PFSK-1 (cell line): ENCODE data around the gene PLIN3.

Experiments used
- FOXP2 ChIP-seq: optimal IDR thresholded peaks from 2 replicates; pipeline ENCODE3; 2011; ENCODE audit warnings: borderline replicate concordance, control low read depth, inconsistent platforms; ENCODE audit not compliant: insufficient read depth; ENCODE audit errors: extremely low read length, extremely low read depth
- POLR2AphosphoS5 ChIP-seq: IDR thresholded peaks from 2 replicates; pipeline ENCODE4 v1.6.1; 2012; ENCODE audit warnings: low read depth, mild to moderate bottlenecking, control low read depth, low read length, moderate library complexity
- REST ChIP-seq, 2 experiments: IDR thresholded peaks; 2 replicates each; pipeline versions ENCODE4 v1.6.1 to v1.8.0; 2011 to 2012; ENCODE audit warnings: low read depth in 2 of 2, low read length in 2 of 2, control low read depth in 1 of 2, inconsistent platforms in 1 of 2, mild to moderate bottlenecking in 1 of 2, moderate library complexity in 1 of 2; ENCODE audit not compliant: insufficient read depth in 1 of 2
- SIN3A ChIP-seq: IDR thresholded peaks from 2 replicates; pipeline ENCODE4 v1.6.1; 2012; ENCODE audit warnings: mild to moderate bottlenecking, low read length, moderate library complexity, borderline replicate concordance; ENCODE audit not compliant: insufficient read depth
- TAF1 ChIP-seq: IDR thresholded peaks from 2 replicates; pipeline ENCODE4 v1.6.1; 2012; ENCODE audit warnings: low read length, control low read depth, borderline replicate concordance; ENCODE audit not compliant: insufficient read depth

The PLIN3 gene

GRCh38 chr19:4878491-4878968 lies 11.1 kb upstream of the PLIN3 start:
- TF ChIP-seq REST (IDR thresholded peaks at IDR 0.05; ENCODE audit: insufficient read depth in 1 of 2, low read depth in 2 of 2, low read length in 2 of 2) (no peak), SIN3A (no peak), FOXP2 (no peak), TAF1 (no peak), POLR2AphosphoS5 (no peak)

- TF ChIP-seq POLR2AphosphoS5 (no peak), REST (IDR thresholded peaks at IDR 0.05; ENCODE audit: insufficient read depth in 1 of 2, low read depth in 2 of 2, low read length in 2 of 2) (no peak), TAF1 (no peak), FOXP2 (no peak), SIN3A (no peak)
These were observed 10.5 kb upstream of the PLIN3 start for GRCh38 chr19:4877753-4878490.

- TF ChIP-seq FOXP2 (no peak), REST (IDR thresholded peaks at IDR 0.05; ENCODE audit: insufficient read depth in 1 of 2, low read depth in 2 of 2, low read length in 2 of 2) (no peak)
These were observed 6.5 kb upstream of the PLIN3 start for GRCh38 chr19:4873930-4874329.

- no peak for TF ChIP-seq FOXP2
- no peak for TF ChIP-seq REST (IDR thresholded peaks at IDR 0.05; ENCODE audit: insufficient read depth in 1 of 2, low read depth in 2 of 2, low read length in 2 of 2)
- TF ChIP-seq TAF1: no peak
- no peak for TF ChIP-seq POLR2AphosphoS5
- no peak for TF ChIP-seq SIN3A
These were observed 4.2 kb upstream of the PLIN3 start for GRCh38 chr19:4871711-4872110.

GRCh38 chr19:4870025-4870700 lies 2.7 kb upstream of the PLIN3 start:
- TF ChIP-seq FOXP2 (peak; percentile 38), SIN3A (no peak), TAF1 (no peak), REST (IDR thresholded peaks at IDR 0.05; ENCODE audit: insufficient read depth in 1 of 2, low read depth in 2 of 2, low read length in 2 of 2) (peak; percentile 17 to 37; a peak in 1 of 4 replicates), POLR2AphosphoS5 (no peak)
